ENCODE results near the gene ANTXR1.

Gene ANTXR1

GRCh38 chr2:69221960-69222751, 209.2 kb downstream of the ANTXR1 start:
- Histone ChIP-seq H3K9ac (ENCODE audit: low read length) (no peak overlapping the region), H3K27ac (ENCODE audit: low read length) (no peak overlapping the region), H3K27me3 (ENCODE audit: low read depth, low read length) (peaks cover 47% of the 10 kb centered on the region), H2AFZ (ENCODE audit: low read depth, low read length) (no peak overlapping the region), H3K79me2 (ENCODE audit: low read length) (no peaks in the 10 kb centered on the region), H3K36me3 (replicated peaks; ENCODE audit: low read depth, low read length) (no peaks in the 10 kb centered on the region), H3K4me2 (ENCODE audit: low read length) (no peak overlapping the region), H3K9me3 (ENCODE audit: insufficient read depth, low read length) (no peaks in the 10 kb centered on the region), H3K4me1 (ENCODE audit: low read length) (no peaks in the 10 kb centered on the region), H4K20me1 (ENCODE audit: insufficient read depth, low read length) (no peaks in the 10 kb centered on the region), H3K4me3 (ENCODE audit: low read length) (no peak overlapping the region)
- TF ChIP-seq EZH2phosphoT487 (IDR thresholded peaks at IDR 0.05; ENCODE audit: low read depth) = no peak
- TF ChIP-seq CTCF (IDR thresholded peaks at IDR 0.05; ENCODE audit: low read depth, low read length) = no peak

GRCh38 chr2:69222953-69223658, 210.1 kb downstream of the ANTXR1 start:
- Histone ChIP-seq H3K27me3 (ENCODE audit: low read depth, low read length) (peaks cover 47% of the 10 kb centered on the region), H4K20me1 (ENCODE audit: insufficient read depth, low read length) (no peaks in the 10 kb centered on the region), H3K36me3 (replicated peaks; ENCODE audit: low read depth, low read length) (no peaks in the 10 kb centered on the region), H3K9me3 (ENCODE audit: insufficient read depth, low read length) (no peaks in the 10 kb centered on the region), H2AFZ (ENCODE audit: low read depth, low read length) (no peak overlapping the region), H3K4me2 (ENCODE audit: low read length) (no peak overlapping the region), H3K27ac (ENCODE audit: low read length) (no peak overlapping the region), H3K9ac (ENCODE audit: low read length) (no peak overlapping the region), H3K79me2 (ENCODE audit: low read length) (no peaks in the 10 kb centered on the region), H3K4me3 (ENCODE audit: low read length) (no peak overlapping the region), H3K4me1 (ENCODE audit: low read length) (no peaks in the 10 kb centered on the region)
- TF ChIP-seq EZH2phosphoT487 (IDR thresholded peaks at IDR 0.05; ENCODE audit: low read depth) (no peak), CTCF (IDR thresholded peaks at IDR 0.05; ENCODE audit: low read depth, low read length) (no peak)

GRCh38 chr2:69223759-69224511, 211.0 kb downstream of the ANTXR1 start:
- H2AFZ ChIP-seq (ENCODE audit: low read depth, low read length) = no peak overlapping the region
- no peaks in the 10 kb centered on the region for H3K4me1 ChIP-seq (ENCODE audit: low read length)
- H3K4me3 ChIP-seq (ENCODE audit: low read length) = no peak overlapping the region
- no peaks in the 10 kb centered on the region for H3K36me3 ChIP-seq (replicated peaks; ENCODE audit: low read depth, low read length)
- H3K4me2 ChIP-seq (ENCODE audit: low read length) = no peak overlapping the region
- H3K27ac ChIP-seq (ENCODE audit: low read length) = no peak overlapping the region
- H3K27me3 ChIP-seq (ENCODE audit: low read depth, low read length) = peaks cover 47% of the 10 kb centered on the region
- no peaks in the 10 kb centered on the region for H3K9me3 ChIP-seq (ENCODE audit: insufficient read depth, low read length)
- no peaks in the 10 kb centered on the region for H3K79me2 ChIP-seq (ENCODE audit: low read length)
- H4K20me1 ChIP-seq (ENCODE audit: insufficient read depth, low read length) = no peaks in the 10 kb centered on the region
- TF ChIP-seq EZH2phosphoT487 (IDR thresholded peaks at IDR 0.05; ENCODE audit: low read depth) (no peak), CTCF (IDR thresholded peaks at IDR 0.05; ENCODE audit: low read depth, low read length) (no peak)
- H3K9ac ChIP-seq (ENCODE audit: low read length) = no peak overlapping the region

GRCh38 chr2:69224512-69224837, 211.5 kb downstream of the ANTXR1 start:
- TF ChIP-seq EZH2phosphoT487 (IDR thresholded peaks at IDR 0.05; ENCODE audit: low read depth) (no peak), CTCF (IDR thresholded peaks at IDR 0.05; ENCODE audit: low read depth, low read length) (no peak)
- Histone ChIP-seq H3K4me3 (ENCODE audit: low read length) (no peak overlapping the region), H2AFZ (ENCODE audit: low read depth, low read length) (no peak overlapping the region), H3K36me3 (replicated peaks; ENCODE audit: low read depth, low read length) (no peaks in the 10 kb centered on the region), H3K79me2 (ENCODE audit: low read length) (no peaks in the 10 kb centered on the region), H3K27ac (ENCODE audit: low read length) (no peak overlapping the region), H3K9ac (ENCODE audit: low read length) (no peak overlapping the region), H3K27me3 (ENCODE audit: low read depth, low read length) (peaks cover 47% of the 10 kb centered on the region), H3K4me1 (ENCODE audit: low read length) (no peaks in the 10 kb centered on the region), H4K20me1 (ENCODE audit: insufficient read depth, low read length) (no peaks in the 10 kb centered on the region), H3K4me2 (ENCODE audit: low read length) (no peak overlapping the region), H3K9me3 (ENCODE audit: insufficient read depth, low read length) (no peaks in the 10 kb centered on the region)
